Neural crest cell (in vitro differentiated cells): ENCODE results near the gene TMEM235. TPM values are rescaled to one million over a fixed set of nuclear protein-coding genes. Genes with fewer than 3 reads are reported as not detected.

ENCODE experiments used
- DNase-seq: peaks from one replicate; pipeline ENCODE4 v3.0.0; 2021; ENCODE audit warnings: low read depth, mixed read lengths, low spot score
- H3K27ac Mint-ChIP-seq: one replicate; pipeline ENCODE4 v1.8.0; 2021; ENCODE audit warnings: mild to moderate bottlenecking, mixed read lengths; ENCODE audit not compliant: unreplicated experiment
- H3K27me3 Mint-ChIP-seq: 2 replicates; pipeline ENCODE4 v1.8.0; 2021; ENCODE audit warnings: low read depth, mild to moderate bottlenecking, mixed read lengths
- H3K36me3 Mint-ChIP-seq: 2 replicates; pipeline ENCODE4 v1.8.0; 2021; ENCODE audit warnings: low read depth, mild to moderate bottlenecking, mixed read lengths
- H3K4me1 Mint-ChIP-seq: 2 replicates; pipeline ENCODE4 v1.8.0; 2021; ENCODE audit warnings: mixed read lengths
- H3K4me3 Mint-ChIP-seq: one replicate; pipeline ENCODE4 v1.8.0; 2021; ENCODE audit warnings: mild to moderate bottlenecking, mixed read lengths
- H3K9me3 Mint-ChIP-seq: 2 replicates; pipeline ENCODE4 v1.8.0; 2021; ENCODE audit warnings: mixed read lengths
- CTCF ChIP-seq: fragments of 200-600 bp; sonication (generic); conservative IDR thresholded peaks from 2 replicates; pipeline ENCODE4 v1.5.0; 2021; ENCODE audit warnings: antibody characterized with exemption, mild to moderate bottlenecking
- total RNA-seq: library from RNA; stranded (reverse); gene quantifications from 2 replicates; pipeline ENCODE4 v1.2.1, GENCODE V29; 2021

TMEM235 gene
- total RNA-seq, 1 donor from 2014 or later: not detected

GRCh38 chr17:78200451-78200850 lies 31.0 kb upstream of the TMEM235 start:
- H3K9me3 Mint-ChIP-seq: no peaks in the 10 kb centered on the region
- peaks cover 9% of the 10 kb centered on the region for H3K4me1 Mint-ChIP-seq
- no peak overlapping the region for H3K27ac Mint-ChIP-seq
- H3K36me3 Mint-ChIP-seq: peaks cover 8% of the 10 kb centered on the region
- TF ChIP-seq CTCF: no peak
- DNase-seq: no peak
- H3K27me3 Mint-ChIP-seq: no peaks in the 10 kb centered on the region
- H3K4me3 Mint-ChIP-seq: no peak overlapping the region

GRCh38 chr17:78202666-78203065 lies 28.8 kb upstream of the TMEM235 start:
- TF ChIP-seq CTCF: no peak
- H3K9me3 Mint-ChIP-seq: no peaks in the 10 kb centered on the region
- H3K27me3 Mint-ChIP-seq: no peaks in the 10 kb centered on the region
- no peak for DNase-seq
- H3K4me1 Mint-ChIP-seq: no peaks in the 10 kb centered on the region
- H3K4me3 Mint-ChIP-seq: no peak overlapping the region
- H3K36me3 Mint-ChIP-seq: peaks cover 4% of the 10 kb centered on the region
- H3K27ac Mint-ChIP-seq: no peak overlapping the region

- H3K9me3 Mint-ChIP-seq: no peaks in the 10 kb centered on the region
- no peak overlapping the region for H3K4me3 Mint-ChIP-seq
- H3K36me3 Mint-ChIP-seq: no peaks in the 10 kb centered on the region
- no peak overlapping the region for H3K27ac Mint-ChIP-seq
- no peak for TF ChIP-seq CTCF
- H3K27me3 Mint-ChIP-seq: no peaks in the 10 kb centered on the region
- H3K4me1 Mint-ChIP-seq: no peaks in the 10 kb centered on the region
- no peak for DNase-seq
Measured at GRCh38 chr17:78204387-78205123, 26.9 kb upstream of the TMEM235 start.

- TF ChIP-seq CTCF: no peak
- H3K36me3 Mint-ChIP-seq: no peaks in the 10 kb centered on the region
- H3K4me3 Mint-ChIP-seq: no peak overlapping the region
- no peaks in the 10 kb centered on the region for H3K27me3 Mint-ChIP-seq
- H3K27ac Mint-ChIP-seq: no peak overlapping the region
- DNase-seq: no peak
- H3K9me3 Mint-ChIP-seq: no peaks in the 10 kb centered on the region
- H3K4me1 Mint-ChIP-seq: no peaks in the 10 kb centered on the region
Measured at GRCh38 chr17:78205124-78205775, 26.2 kb upstream of the TMEM235 start.

- Mint-ChIP-seq H3K27ac (no peak overlapping the region), H3K9me3 (no peaks in the 10 kb centered on the region)
- no peak for DNase-seq
Measured at GRCh38 chr17:78206298-78206697, 25.1 kb upstream of the TMEM235 start.

More at GRCh38 chr17:78206298-78206697, 25.1 kb upstream of the TMEM235 start:
- TF ChIP-seq CTCF: no peak
- Mint-ChIP-seq H3K4me3 (no peak overlapping the region), H3K27me3 (no peaks in the 10 kb centered on the region), H3K36me3 (no peaks in the 10 kb centered on the region), H3K4me1 (no peaks in the 10 kb centered on the region)
